ENCODE measurements around the gene TEX9. TPM values are rescaled to one million over a fixed set of nuclear protein-coding genes. Genes with fewer than 3 reads are reported as not detected.
"Not testable (repeated sequence)": the region's sequence is repeated elsewhere in the genome, so short reads cannot be mapped to it uniquely, and the experiment has no call there.

Gene TEX9
- polyA plus RNA-seq, 1 donor (not counting 4 experiments of a cell fraction or from before 2014, with no cell fraction given): 3.4 TPM

DNA sequence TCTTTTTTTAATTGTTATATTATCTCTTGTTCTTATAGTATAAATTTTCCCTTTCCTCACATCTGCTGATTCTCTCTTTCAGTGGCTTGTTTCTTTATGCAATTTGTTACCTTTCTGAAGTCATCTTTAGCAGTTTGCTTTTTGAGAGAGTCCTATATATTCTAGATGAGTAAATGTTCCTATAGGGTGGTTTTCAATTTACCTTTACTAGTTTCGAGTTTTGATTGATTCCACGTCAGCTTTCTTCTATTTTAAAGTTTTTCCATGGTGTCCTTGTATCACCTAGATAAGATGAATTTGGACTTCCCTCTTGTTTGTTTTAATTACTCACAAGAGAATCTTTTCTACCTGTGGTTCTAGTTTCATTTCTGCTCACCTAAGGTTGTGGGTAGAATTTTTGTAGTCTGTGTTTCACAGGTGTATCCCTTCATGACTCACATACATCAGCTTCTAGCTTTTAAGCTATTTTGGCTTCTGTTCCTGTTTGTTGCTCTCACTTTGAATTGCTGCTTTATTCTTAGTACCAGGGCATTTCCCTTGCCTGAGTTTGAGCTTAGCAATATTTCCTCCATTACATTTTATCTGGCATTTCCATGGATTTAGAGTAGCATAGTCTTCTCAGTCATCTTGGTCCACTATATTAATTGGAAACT is 6.4 kb downstream of the TEX9 start:
- H3K27ac ChIP-seq (ENCODE audit: control insufficient read depth, insufficient read depth, low read length): no peak overlapping the region
- no peaks in the 10 kb centered on the region for H3K9me1 ChIP-seq (ENCODE audit: control insufficient read depth, extremely low read depth, insufficient read depth, low read length)
- H3K4me2 ChIP-seq (ENCODE audit: control insufficient read depth, extremely low read depth, insufficient read depth, low read depth, low read length): peak overlapping the region; percentile 25
- FAIRE-seq (peak; percentile 67), DNase-seq (ENCODE audit: low read depth, low spot score) (no peak)
- dilution Hi-C loops (cut with MboI; ENCODE audit: extremely low pct_ligation_motif_present, low sequenced_read_pairs): no loop called here
- no peak overlapping the region for H3K9ac ChIP-seq (ENCODE audit: control insufficient read depth, extremely low read depth, insufficient read depth, low read length)
- H3K4me1 ChIP-seq (ENCODE audit: control insufficient read depth, extremely low read depth, insufficient read depth, low read length): peaks cover 10% of the 10 kb centered on the region
- H3K79me2 ChIP-seq (ENCODE audit: control insufficient read depth, insufficient read depth, low read length): no peaks in the 10 kb centered on the region
- H3K27me3 ChIP-seq (ENCODE audit: control insufficient read depth, extremely low read depth, insufficient read depth, low read length): no peaks in the 10 kb centered on the region
- no peaks in the 10 kb centered on the region for H4K20me1 ChIP-seq (ENCODE audit: control insufficient read depth, extremely low read depth, insufficient read depth, low read length)
- TF ChIP-seq, protein P1, sequence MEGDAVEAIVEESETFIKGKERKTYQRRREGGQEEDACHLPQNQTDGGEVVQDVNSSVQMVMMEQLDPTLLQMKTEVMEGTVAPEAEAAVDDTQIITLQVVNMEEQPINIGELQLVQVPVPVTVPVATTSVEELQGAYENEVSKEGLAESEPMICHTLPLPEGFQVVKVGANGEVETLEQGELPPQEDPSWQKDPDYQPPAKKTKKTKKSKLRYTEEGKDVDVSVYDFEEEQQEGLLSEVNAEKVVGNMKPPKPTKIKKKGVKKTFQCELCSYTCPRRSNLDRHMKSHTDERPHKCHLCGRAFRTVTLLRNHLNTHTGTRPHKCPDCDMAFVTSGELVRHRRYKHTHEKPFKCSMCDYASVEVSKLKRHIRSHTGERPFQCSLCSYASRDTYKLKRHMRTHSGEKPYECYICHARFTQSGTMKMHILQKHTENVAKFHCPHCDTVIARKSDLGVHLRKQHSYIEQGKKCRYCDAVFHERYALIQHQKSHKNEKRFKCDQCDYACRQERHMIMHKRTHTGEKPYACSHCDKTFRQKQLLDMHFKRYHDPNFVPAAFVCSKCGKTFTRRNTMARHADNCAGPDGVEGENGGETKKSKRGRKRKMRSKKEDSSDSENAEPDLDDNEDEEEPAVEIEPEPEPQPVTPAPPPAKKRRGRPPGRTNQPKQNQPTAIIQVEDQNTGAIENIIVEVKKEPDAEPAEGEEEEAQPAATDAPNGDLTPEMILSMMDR (optimal IDR thresholded peaks at IDR 0.05 in 1 of 3, IDR thresholded peaks at IDR 0.05 in 1 of 3, conservative IDR thresholded peaks at IDR 0.05 in 1 of 3; ENCODE audit: extremely low read depth in 1 of 3, insufficient read depth in 2 of 3, low read length in 3 of 3): no peak
- TF ChIP-seq EZH2 (IDR thresholded peaks at IDR 0.05; ENCODE audit: low read length): no peak
- H3K36me3 ChIP-seq (ENCODE audit: control insufficient read depth in 2 of 2, extremely low read depth in 1 of 2, insufficient read depth in 2 of 2, low read length in 2 of 2): no peaks in the 10 kb centered on the region
- H3K9me3 ChIP-seq (ENCODE audit: control insufficient read depth, low read depth, low read length): no peaks in the 10 kb centered on the region
- no peak overlapping the region for H3K4me3 ChIP-seq (ENCODE audit: control insufficient read depth in 2 of 3, extremely low read depth in 1 of 3, insufficient read depth in 2 of 3, low read depth in 1 of 3, low read length in 3 of 3)
- no peak overlapping the region for H2AFZ ChIP-seq (ENCODE audit: control insufficient read depth, low read length)

DNA sequence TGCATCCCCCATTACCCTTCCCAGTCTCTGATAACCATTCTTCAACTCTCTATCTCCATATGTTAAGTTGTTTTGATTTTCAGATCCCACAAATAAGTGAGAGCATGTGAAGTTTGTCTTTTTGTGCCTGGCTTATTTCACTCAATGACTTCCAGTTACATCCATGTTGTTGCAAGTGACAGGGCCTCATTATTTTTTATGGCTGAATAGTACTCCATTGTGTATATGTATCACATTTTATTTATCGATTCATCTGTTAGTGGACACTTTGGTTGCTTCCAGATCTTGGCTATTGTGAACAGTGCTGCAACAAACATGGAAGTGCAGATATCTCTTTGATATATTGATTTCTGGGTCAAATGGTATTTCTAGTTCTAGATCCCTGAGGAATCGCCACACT is 9.5 kb downstream of the TEX9 start:
- H3K9me1 ChIP-seq (ENCODE audit: control insufficient read depth, extremely low read depth, insufficient read depth, low read length); H3K9ac ChIP-seq (ENCODE audit: control insufficient read depth, extremely low read depth, insufficient read depth, low read length); H3K27ac ChIP-seq (ENCODE audit: control insufficient read depth, insufficient read depth, low read length); dilution Hi-C loops (cut with MboI; ENCODE audit: extremely low pct_ligation_motif_present, low sequenced_read_pairs); FAIRE-seq; H3K4me3 ChIP-seq (ENCODE audit: control insufficient read depth in 2 of 3, extremely low read depth in 1 of 3, insufficient read depth in 2 of 3, low read depth in 1 of 3, low read length in 3 of 3); DNase-seq (ENCODE audit: low read depth, low spot score); H2AFZ ChIP-seq (ENCODE audit: control insufficient read depth, low read length); H3K9me3 ChIP-seq (ENCODE audit: control insufficient read depth, low read depth, low read length); H3K79me2 ChIP-seq (ENCODE audit: control insufficient read depth, insufficient read depth, low read length); H3K36me3 ChIP-seq (ENCODE audit: control insufficient read depth in 2 of 2, extremely low read depth in 1 of 2, insufficient read depth in 2 of 2, low read length in 2 of 2); H3K4me2 ChIP-seq (ENCODE audit: control insufficient read depth, extremely low read depth, insufficient read depth, low read depth, low read length); H3K27me3 ChIP-seq (ENCODE audit: control insufficient read depth, extremely low read depth, insufficient read depth, low read length); H3K4me1 ChIP-seq (ENCODE audit: control insufficient read depth, extremely low read depth, insufficient read depth, low read length); H4K20me1 ChIP-seq (ENCODE audit: control insufficient read depth, extremely low read depth, insufficient read depth, low read length): not testable (repeated sequence)

DNA sequence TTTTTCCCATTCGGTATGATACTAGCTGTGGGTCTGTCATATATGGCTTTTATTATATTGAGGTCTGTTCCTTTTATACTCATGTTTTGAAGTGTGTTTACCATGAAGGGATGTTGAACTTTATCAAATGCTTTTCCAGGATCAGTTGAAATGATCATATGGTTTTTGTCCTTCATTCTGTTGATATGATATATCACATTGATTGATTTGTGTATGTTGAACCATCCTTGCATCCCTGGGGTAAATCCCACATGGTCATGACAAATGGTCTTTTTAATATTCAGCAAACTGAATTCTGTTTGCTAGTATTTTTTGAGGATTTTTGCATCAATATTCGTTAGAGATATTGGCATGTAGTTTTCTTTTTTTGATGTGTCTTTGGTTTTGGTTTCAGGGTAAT is 12.6 kb downstream of the TEX9 start:
- H3K9ac ChIP-seq (ENCODE audit: control insufficient read depth, extremely low read depth, insufficient read depth, low read length); H3K9me1 ChIP-seq (ENCODE audit: control insufficient read depth, extremely low read depth, insufficient read depth, low read length); H3K4me2 ChIP-seq (ENCODE audit: control insufficient read depth, extremely low read depth, insufficient read depth, low read depth, low read length); H3K79me2 ChIP-seq (ENCODE audit: control insufficient read depth, insufficient read depth, low read length); H3K27me3 ChIP-seq (ENCODE audit: control insufficient read depth, extremely low read depth, insufficient read depth, low read length); H3K4me1 ChIP-seq (ENCODE audit: control insufficient read depth, extremely low read depth, insufficient read depth, low read length); H3K9me3 ChIP-seq (ENCODE audit: control insufficient read depth, low read depth, low read length); H3K4me3 ChIP-seq (ENCODE audit: control insufficient read depth in 2 of 3, extremely low read depth in 1 of 3, insufficient read depth in 2 of 3, low read depth in 1 of 3, low read length in 3 of 3); DNase-seq (ENCODE audit: low read depth, low spot score); H4K20me1 ChIP-seq (ENCODE audit: control insufficient read depth, extremely low read depth, insufficient read depth, low read length); H3K27ac ChIP-seq (ENCODE audit: control insufficient read depth, insufficient read depth, low read length); dilution Hi-C loops (cut with MboI; ENCODE audit: extremely low pct_ligation_motif_present, low sequenced_read_pairs); H3K36me3 ChIP-seq (ENCODE audit: control insufficient read depth in 2 of 2, extremely low read depth in 1 of 2, insufficient read depth in 2 of 2, low read length in 2 of 2); FAIRE-seq; H2AFZ ChIP-seq (ENCODE audit: control insufficient read depth, low read length): not testable (repeated sequence)
